8988T (cell line): Measurements from ENCODE around the gene SMARCE1.

ENCODE experiments used
- DNase-seq: peaks from one replicate; pipeline ENCODE4 v3.0.0; 2011

Gene SMARCE1

GRCh38 chr17:40645291-40645690 lies 2.3 kb downstream of the SMARCE1 start:
- DNase-seq, result no peak

- DNase-seq, result no peak
These were observed 9.7 kb downstream of the SMARCE1 start for GRCh38 chr17:40637931-40638330.

GRCh38 chr17:40633871-40634270 lies 13.7 kb downstream of the SMARCE1 start:
- no peak for DNase-seq

GRCh38 chr17:40632216-40632615 lies 15.4 kb downstream of the SMARCE1 start:
- DNase-seq, result no peak

- no peak for DNase-seq
These were observed 17.8 kb downstream of the SMARCE1 start for GRCh38 chr17:40629842-40630241.

GRCh38 chr17:40625311-40625710 lies 22.3 kb downstream of the SMARCE1 start:
- no peak for DNase-seq

- DNase-seq, result no peak
These were observed 24.0 kb downstream of the SMARCE1 start for GRCh38 chr17:40623419-40624210.

- no peak for DNase-seq
These were observed 25.1 kb downstream of the SMARCE1 start for GRCh38 chr17:40622509-40622928.

GRCh38 chr17:40621578-40621977 lies 26.0 kb downstream of the SMARCE1 start:
- DNase-seq, result no peak

- DNase-seq, result no peak
These were observed 26.6 kb downstream of the SMARCE1 start for GRCh38 chr17:40621019-40621418.

- DNase-seq, result no peak
These were observed 28.6 kb downstream of the SMARCE1 start for GRCh38 chr17:40618754-40619625.

GRCh38 chr17:40617678-40618240 lies 29.9 kb downstream of the SMARCE1 start:
- DNase-seq, result no peak

GRCh38 chr17:40616592-40616991 lies 31.0 kb downstream of the SMARCE1 start:
- no peak for DNase-seq

GRCh38 chr17:40615841-40616476 lies 31.7 kb downstream of the SMARCE1 start:
- DNase-seq, result no peak

GRCh38 chr17:40615068-40615840 lies 32.4 kb downstream of the SMARCE1 start:
- DNase-seq, result peak; percentile 88

- DNase-seq, result no peak
These were observed 33.1 kb downstream of the SMARCE1 start for GRCh38 chr17:40614431-40615067.

GRCh38 chr17:40613467-40614154 lies 34.0 kb downstream of the SMARCE1 start:
- no peak for DNase-seq

- no peak for DNase-seq
These were observed 34.9 kb downstream of the SMARCE1 start for GRCh38 chr17:40612599-40613244.

GRCh38 chr17:40611840-40612474 lies 35.7 kb downstream of the SMARCE1 start:
- no peak for DNase-seq

- DNase-seq, result no peak
These were observed 37.3 kb downstream of the SMARCE1 start for GRCh38 chr17:40610359-40610758.
